ENCODE results near the gene PLXDC2.

PLXDC2 gene

DNA sequence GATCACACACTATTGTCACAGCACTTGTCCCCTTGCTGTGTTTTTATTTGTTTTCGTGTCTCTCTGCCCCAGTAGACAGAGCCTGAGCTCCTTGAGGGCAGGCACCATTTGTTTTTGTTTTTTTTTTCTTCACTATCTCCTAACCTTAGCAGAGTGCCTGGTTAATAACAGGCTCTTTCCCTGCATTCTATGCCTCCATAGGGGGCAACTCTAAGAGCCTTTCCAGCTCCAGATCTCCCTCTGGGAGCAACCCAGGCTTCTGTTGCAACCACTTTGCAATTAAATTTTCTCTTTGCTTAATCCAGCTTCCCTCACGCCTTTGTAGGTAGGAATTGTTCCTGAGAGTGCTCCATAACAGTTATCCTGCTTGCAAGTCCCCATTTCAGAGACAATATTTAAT lies 148.4 kb downstream of the PLXDC2 start:
- no peak overlapping the region for H3K4me3 ChIP-seq (ENCODE audit: low read length)
- no peaks in the 10 kb centered on the region for H3K36me3 ChIP-seq (ENCODE audit: control insufficient read depth, insufficient read depth, low read length)
- H3K4me1 ChIP-seq (ENCODE audit: control insufficient read depth, insufficient read depth, low read length), result no peaks in the 10 kb centered on the region
- no peak overlapping the region for H3K27ac ChIP-seq (ENCODE audit: low read depth, low read length)
- H3K9ac ChIP-seq (ENCODE audit: low read length), result no peak overlapping the region
- H3K27me3 ChIP-seq (ENCODE audit: control insufficient read depth, insufficient read depth, low read length), result no peaks in the 10 kb centered on the region

DNA sequence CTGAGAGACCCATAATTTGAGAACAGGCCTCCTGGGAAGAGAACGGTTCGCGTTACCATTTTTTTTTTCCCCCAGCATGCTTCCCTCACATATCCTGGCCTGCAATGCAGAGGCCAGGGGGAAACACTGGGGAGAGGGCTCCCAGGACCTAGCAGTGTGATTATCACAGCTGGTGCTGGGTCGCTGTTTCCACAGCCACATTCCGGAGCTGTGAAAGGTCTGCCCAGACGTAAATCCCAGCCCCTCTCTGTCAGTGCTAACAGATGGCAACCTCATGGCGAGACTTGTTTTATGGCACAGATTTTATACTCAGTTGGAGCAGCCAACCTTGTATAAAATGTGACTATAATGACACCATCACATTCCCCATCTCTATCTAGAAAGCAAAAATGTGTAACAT lies 150.5 kb downstream of the PLXDC2 start:
- H3K4me3 ChIP-seq (ENCODE audit: low read length), result no peak overlapping the region
- no peaks in the 10 kb centered on the region for H3K27me3 ChIP-seq (ENCODE audit: control insufficient read depth, insufficient read depth, low read length)
- H3K4me1 ChIP-seq (ENCODE audit: control insufficient read depth, insufficient read depth, low read length), result no peaks in the 10 kb centered on the region
- H3K36me3 ChIP-seq (ENCODE audit: control insufficient read depth, insufficient read depth, low read length), result no peaks in the 10 kb centered on the region
- H3K9ac ChIP-seq (ENCODE audit: low read length), result no peak overlapping the region
- H3K27ac ChIP-seq (ENCODE audit: low read depth, low read length), result no peak overlapping the region

DNA sequence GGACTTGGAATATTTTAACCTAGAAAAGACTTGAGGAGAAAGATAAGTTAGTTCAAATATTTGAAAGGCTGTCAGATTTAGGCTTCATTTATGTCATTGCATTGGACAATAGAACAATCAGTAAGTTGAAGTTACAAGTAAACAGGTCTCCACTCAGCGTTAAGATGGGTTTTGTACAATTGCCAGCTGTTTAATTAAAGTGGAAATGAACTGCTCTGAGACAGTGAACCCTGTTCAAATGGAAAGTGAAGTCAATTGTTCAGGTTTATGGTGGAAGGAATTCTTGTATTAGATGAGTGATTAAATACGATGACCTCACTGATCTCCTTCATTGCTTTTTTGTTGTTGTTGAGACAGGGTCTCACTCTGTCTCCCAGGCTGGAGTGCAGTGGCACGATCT lies 151.7 kb downstream of the PLXDC2 start:
- Histone ChIP-seq H3K27me3 (ENCODE audit: control insufficient read depth, insufficient read depth, low read length) (no peaks in the 10 kb centered on the region), H3K36me3 (ENCODE audit: control insufficient read depth, insufficient read depth, low read length) (no peaks in the 10 kb centered on the region), H3K9ac (ENCODE audit: low read length) (no peak overlapping the region), H3K27ac (ENCODE audit: low read depth, low read length) (no peak overlapping the region), H3K4me1 (ENCODE audit: control insufficient read depth, insufficient read depth, low read length) (no peaks in the 10 kb centered on the region), H3K4me3 (ENCODE audit: low read length) (no peak overlapping the region)

DNA sequence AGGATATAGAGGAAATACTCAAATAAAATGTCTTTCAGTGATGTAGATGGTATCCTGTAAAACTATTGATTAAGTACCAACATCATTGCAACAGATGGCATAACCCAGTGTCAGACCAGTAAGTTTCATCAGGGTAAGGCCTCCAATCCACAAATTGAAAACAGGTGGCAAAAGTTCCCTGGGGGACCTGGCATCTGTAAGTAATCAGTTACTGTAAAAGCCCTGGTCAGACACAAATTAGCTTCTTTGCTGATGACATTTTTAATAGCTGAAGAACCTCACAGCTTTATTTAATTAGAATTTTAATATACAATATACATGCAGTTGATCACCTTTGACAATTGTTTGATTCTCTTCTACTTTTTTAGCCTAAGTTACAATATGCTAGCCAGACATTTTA lies 152.5 kb downstream of the PLXDC2 start:
- Histone ChIP-seq H3K9ac (ENCODE audit: low read length) (no peak overlapping the region), H3K4me1 (ENCODE audit: control insufficient read depth, insufficient read depth, low read length) (no peaks in the 10 kb centered on the region)

DNA sequence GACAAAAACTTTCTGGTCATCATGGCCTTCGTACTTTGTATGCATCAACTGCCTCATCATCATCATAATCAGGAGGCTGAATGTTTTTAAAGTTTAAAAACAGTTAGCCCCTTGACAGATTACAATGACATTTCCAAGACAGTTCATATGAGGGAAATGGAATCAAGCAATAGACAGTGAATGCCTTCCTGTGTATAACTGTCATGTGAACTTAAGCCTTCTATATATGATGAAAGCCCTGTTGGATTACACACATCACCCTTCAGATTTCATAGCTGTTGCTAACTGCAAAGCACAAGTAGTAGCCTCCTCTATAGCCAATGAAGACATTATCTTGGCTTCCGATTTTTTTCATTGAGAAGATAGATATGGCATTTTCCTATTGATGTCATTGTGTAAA lies 154.0 kb downstream of the PLXDC2 start:
- no peak overlapping the region for H3K4me3 ChIP-seq (ENCODE audit: low read length)
- H3K36me3 ChIP-seq (ENCODE audit: control insufficient read depth, insufficient read depth, low read length), result no peaks in the 10 kb centered on the region
- H3K27ac ChIP-seq (ENCODE audit: low read depth, low read length), result no peak overlapping the region
- H3K27me3 ChIP-seq (ENCODE audit: control insufficient read depth, insufficient read depth, low read length), result no peaks in the 10 kb centered on the region
- H3K9ac ChIP-seq (ENCODE audit: low read length), result no peak overlapping the region
- no peaks in the 10 kb centered on the region for H3K4me1 ChIP-seq (ENCODE audit: control insufficient read depth, insufficient read depth, low read length)

More for the DNA sequence above, 152.5 kb downstream of the PLXDC2 start:
- no peak overlapping the region for H3K27ac ChIP-seq (ENCODE audit: low read depth, low read length)
- H3K27me3 ChIP-seq (ENCODE audit: control insufficient read depth, insufficient read depth, low read length), result no peaks in the 10 kb centered on the region
- H3K4me3 ChIP-seq (ENCODE audit: low read length), result no peak overlapping the region
- H3K36me3 ChIP-seq (ENCODE audit: control insufficient read depth, insufficient read depth, low read length), result no peaks in the 10 kb centered on the region

DNA sequence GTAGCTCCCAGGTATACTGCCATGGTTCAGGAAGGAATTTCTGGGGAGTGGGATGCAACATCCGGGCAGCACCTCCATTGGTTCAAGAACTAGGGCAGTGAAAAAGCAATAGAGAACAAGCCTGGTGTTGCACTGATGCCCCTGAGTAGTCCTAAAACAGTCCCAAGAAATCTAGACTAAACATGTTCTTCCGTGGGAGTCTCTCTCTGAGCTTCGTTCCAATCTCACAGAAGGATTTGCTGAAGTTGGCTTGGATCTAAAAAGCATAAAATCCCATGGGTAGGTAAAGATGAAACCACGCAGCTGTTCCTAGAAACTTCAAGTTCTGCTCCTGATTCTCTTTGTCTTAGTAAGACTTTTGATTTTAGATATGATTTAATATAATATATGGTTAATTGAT lies 154.5 kb downstream of the PLXDC2 start:
- H3K36me3 ChIP-seq (ENCODE audit: control insufficient read depth, insufficient read depth, low read length), result no peaks in the 10 kb centered on the region
- H3K9ac ChIP-seq (ENCODE audit: low read length), result no peak overlapping the region
- no peaks in the 10 kb centered on the region for H3K27me3 ChIP-seq (ENCODE audit: control insufficient read depth, insufficient read depth, low read length)
- no peak overlapping the region for H3K4me3 ChIP-seq (ENCODE audit: low read length)
- H3K27ac ChIP-seq (ENCODE audit: low read depth, low read length), result no peak overlapping the region
- no peaks in the 10 kb centered on the region for H3K4me1 ChIP-seq (ENCODE audit: control insufficient read depth, insufficient read depth, low read length)

DNA sequence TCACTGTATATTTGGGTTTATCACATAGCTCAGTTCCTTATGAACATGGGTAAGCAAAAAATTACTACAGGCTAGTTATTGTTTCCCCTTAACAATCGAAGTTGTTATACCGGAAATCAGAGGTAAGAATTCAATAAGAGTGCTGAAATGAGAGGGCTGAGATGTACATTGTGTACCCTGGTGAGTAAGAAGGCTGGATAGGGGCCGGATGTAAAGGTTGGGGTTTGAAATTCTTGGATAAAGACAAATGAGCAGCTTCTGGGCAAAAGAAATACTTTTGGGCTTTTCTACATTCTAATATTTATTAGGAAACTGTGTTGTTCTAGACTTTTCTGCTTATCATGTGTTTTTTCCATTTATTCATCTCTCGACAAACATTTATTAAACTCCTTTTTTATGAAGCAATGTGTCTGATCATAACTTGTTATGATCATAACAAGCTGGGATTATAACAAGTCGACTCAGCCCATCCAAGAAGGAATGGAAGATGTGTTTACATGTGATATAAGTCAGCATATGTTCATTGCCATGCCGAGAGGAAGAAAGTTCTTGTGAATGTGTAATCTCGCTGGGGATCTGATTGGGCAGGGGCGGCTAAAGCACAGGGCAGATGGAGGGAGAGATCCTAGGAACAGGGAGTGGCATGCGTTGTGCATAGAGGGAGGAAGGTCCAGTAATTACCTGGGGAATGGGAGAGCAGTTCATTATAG lies 155.3 kb downstream of the PLXDC2 start:
- H3K4me3 ChIP-seq (ENCODE audit: low read length), result no peak overlapping the region
- no peak overlapping the region for H3K9ac ChIP-seq (ENCODE audit: low read length)
- H3K4me1 ChIP-seq (ENCODE audit: control insufficient read depth, insufficient read depth, low read length), result no peaks in the 10 kb centered on the region
- no peaks in the 10 kb centered on the region for H3K36me3 ChIP-seq (ENCODE audit: control insufficient read depth, insufficient read depth, low read length)
- no peak overlapping the region for H3K27ac ChIP-seq (ENCODE audit: low read depth, low read length)
- H3K27me3 ChIP-seq (ENCODE audit: control insufficient read depth, insufficient read depth, low read length), result no peaks in the 10 kb centered on the region

DNA sequence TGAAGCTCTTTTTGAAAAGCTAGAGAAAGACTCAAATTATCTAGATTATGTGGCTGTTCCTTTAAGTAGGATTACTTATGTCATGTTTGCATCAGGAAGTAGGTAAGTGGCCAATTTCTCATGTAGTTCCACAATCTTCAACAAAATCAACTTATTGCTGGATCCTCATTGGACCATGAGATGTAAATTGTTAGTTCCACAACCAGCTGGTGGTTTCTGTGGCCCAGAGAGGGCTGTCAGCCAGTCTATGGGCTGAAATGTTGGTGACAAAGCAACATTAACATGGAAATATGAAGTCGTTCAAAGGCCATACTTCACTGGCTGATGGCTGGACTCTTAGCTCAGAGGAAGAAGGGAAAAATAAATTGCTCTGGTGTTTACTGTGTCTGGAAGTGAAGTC lies 157.9 kb downstream of the PLXDC2 start:
- Histone ChIP-seq H3K4me3 (ENCODE audit: low read length) (no peak overlapping the region), H3K27ac (ENCODE audit: low read depth, low read length) (no peak overlapping the region), H3K4me1 (ENCODE audit: control insufficient read depth, insufficient read depth, low read length) (no peaks in the 10 kb centered on the region), H3K36me3 (ENCODE audit: control insufficient read depth, insufficient read depth, low read length) (no peaks in the 10 kb centered on the region), H3K27me3 (ENCODE audit: control insufficient read depth, insufficient read depth, low read length) (no peaks in the 10 kb centered on the region), H3K9ac (ENCODE audit: low read length) (no peak overlapping the region)

DNA sequence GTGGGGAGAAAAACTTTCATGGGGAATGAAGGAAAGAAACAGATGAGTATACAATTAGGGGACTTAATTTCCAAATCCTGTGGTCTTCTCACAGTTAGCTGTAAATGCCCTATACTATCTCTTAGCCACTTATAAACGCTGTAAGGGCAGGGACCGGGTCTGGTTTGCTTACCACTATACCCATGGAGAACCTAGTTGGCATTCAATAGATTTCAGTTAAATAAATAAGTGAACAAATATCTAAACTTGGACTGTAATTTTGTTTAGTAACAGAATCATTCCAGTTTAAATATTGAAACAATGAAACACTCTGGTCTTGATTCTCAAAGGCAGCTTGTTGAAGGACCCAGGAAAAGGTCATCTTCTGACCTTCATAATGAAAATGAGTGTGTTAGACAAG lies 158.3 kb downstream of the PLXDC2 start:
- no peaks in the 10 kb centered on the region for H3K27me3 ChIP-seq (ENCODE audit: control insufficient read depth, insufficient read depth, low read length)
- no peak overlapping the region for H3K9ac ChIP-seq (ENCODE audit: low read length)
- no peaks in the 10 kb centered on the region for H3K4me1 ChIP-seq (ENCODE audit: control insufficient read depth, insufficient read depth, low read length)
- no peak overlapping the region for H3K27ac ChIP-seq (ENCODE audit: low read depth, low read length)
- H3K4me3 ChIP-seq (ENCODE audit: low read length), result no peak overlapping the region
- no peaks in the 10 kb centered on the region for H3K36me3 ChIP-seq (ENCODE audit: control insufficient read depth, insufficient read depth, low read length)

DNA sequence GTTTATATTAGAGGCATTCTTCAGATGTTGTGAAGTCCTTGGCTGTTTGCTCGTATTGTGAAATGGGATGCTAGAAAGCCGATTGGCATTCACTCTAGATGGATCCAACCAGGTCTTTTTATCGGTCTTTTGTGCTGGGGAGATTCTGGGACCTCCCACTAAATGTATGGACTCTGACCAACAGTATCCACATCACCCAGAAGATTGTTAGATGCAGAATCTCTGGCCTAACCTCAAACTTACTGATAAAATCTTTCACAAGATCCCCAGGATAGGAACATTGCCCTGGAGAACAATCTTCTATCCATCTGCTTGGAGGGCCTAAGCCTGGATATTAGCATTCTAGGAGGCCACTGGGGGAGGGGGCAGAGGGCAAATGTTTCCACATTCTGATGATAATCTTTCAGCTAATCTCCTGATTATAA lies 160.9 kb downstream of the PLXDC2 start:
- no peak overlapping the region for H3K4me3 ChIP-seq (ENCODE audit: low read length)
- H3K36me3 ChIP-seq (ENCODE audit: control insufficient read depth, insufficient read depth, low read length), result no peaks in the 10 kb centered on the region
- no peaks in the 10 kb centered on the region for H3K27me3 ChIP-seq (ENCODE audit: control insufficient read depth, insufficient read depth, low read length)
- H3K4me1 ChIP-seq (ENCODE audit: control insufficient read depth, insufficient read depth, low read length), result no peaks in the 10 kb centered on the region
- no peak overlapping the region for H3K27ac ChIP-seq (ENCODE audit: low read depth, low read length)
- no peak overlapping the region for H3K9ac ChIP-seq (ENCODE audit: low read length)

DNA sequence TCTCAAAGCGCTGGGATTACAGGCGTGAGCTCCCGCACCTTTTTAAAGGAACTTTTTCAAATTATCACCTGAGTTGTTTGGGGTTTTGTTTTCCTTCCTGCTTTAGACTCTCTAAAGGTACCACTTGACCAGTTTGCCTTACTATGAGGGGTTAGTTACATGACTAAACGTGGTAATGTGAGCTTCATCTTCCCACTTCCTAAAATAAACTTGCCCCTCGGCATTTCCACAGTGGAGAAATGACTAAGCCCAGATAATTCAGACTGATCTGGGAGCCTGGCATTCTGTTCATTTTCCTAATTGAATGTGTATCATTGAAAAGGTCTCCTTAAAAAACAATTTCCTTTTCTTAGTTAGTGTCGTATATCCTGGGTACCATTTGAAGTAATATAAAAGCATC lies 163.4 kb downstream of the PLXDC2 start:
- no peak overlapping the region for H3K9ac ChIP-seq (ENCODE audit: low read length)
- H3K27ac ChIP-seq (ENCODE audit: low read depth, low read length), result no peak overlapping the region

DNA sequence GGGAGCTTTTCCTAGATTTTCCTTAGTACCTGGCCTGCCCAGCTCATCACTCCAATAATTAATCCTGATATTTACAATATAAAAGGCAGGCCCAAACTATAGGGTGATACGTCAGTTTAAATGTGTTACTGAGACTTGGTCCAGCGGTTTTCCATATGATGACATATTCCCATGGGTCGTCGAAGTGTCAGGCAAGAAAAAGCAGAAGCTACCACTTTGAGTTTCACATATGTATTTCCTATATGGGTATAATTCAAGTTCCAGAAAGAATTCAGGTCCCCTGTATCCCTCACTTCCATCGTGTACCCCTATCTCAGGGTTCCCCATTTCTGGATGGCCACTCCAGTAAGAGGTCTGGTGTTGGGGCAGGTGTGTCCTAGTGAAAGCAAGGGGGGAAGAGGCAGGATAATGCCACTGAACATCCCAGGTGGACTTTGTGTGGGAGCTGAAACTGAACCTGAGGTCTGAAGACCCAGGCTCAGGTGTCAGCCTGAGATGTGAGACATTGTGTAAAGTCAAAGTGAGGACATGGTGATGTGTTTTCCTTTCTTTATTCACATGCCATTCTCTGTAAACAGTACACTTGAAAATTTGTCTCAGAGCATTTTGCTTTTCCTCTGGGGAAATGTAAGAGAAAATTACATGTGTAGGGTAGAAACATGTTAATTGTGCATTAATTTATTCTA lies 167.8 kb downstream of the PLXDC2 start:
- H3K9ac ChIP-seq (ENCODE audit: low read length), result no peak overlapping the region
- H3K27ac ChIP-seq (ENCODE audit: low read depth, low read length), result no peak overlapping the region
- H3K27me3 ChIP-seq (ENCODE audit: control insufficient read depth, insufficient read depth, low read length), result no peaks in the 10 kb centered on the region
- no peaks in the 10 kb centered on the region for H3K4me1 ChIP-seq (ENCODE audit: control insufficient read depth, insufficient read depth, low read length)
- no peak overlapping the region for H3K4me3 ChIP-seq (ENCODE audit: low read length)
- H3K36me3 ChIP-seq (ENCODE audit: control insufficient read depth, insufficient read depth, low read length), result no peaks in the 10 kb centered on the region

More for the DNA sequence above, 163.4 kb downstream of the PLXDC2 start:
- H3K4me1 ChIP-seq (ENCODE audit: control insufficient read depth, insufficient read depth, low read length), result no peaks in the 10 kb centered on the region
- H3K36me3 ChIP-seq (ENCODE audit: control insufficient read depth, insufficient read depth, low read length), result no peaks in the 10 kb centered on the region
- no peak overlapping the region for H3K4me3 ChIP-seq (ENCODE audit: low read length)
- no peaks in the 10 kb centered on the region for H3K27me3 ChIP-seq (ENCODE audit: control insufficient read depth, insufficient read depth, low read length)

DNA sequence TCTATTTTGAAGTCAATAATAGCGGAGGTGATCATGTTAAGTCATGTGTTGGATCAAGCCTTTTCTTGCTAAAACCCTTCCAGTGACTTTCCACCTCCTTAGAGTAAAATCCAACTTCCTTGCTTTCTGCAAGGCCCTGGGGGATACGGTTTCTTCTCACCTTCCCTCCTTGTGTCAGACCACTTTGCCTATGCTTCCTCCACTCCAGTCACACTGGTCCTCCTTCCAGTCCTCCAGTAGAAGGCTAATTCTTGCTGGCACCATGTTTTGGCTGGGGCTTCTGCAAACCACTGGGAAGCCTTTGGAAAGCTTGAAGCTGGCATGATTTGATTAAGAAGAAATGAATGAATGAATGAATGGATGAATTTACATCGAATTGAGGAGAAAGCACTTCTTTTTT lies 169.5 kb downstream of the PLXDC2 start:
- Histone ChIP-seq H3K36me3 (ENCODE audit: control insufficient read depth, insufficient read depth, low read length) (no peaks in the 10 kb centered on the region), H3K27me3 (ENCODE audit: control insufficient read depth, insufficient read depth, low read length) (no peaks in the 10 kb centered on the region), H3K27ac (ENCODE audit: low read depth, low read length) (no peak overlapping the region), H3K9ac (ENCODE audit: low read length) (no peak overlapping the region), H3K4me1 (ENCODE audit: control insufficient read depth, insufficient read depth, low read length) (no peaks in the 10 kb centered on the region), H3K4me3 (ENCODE audit: low read length) (no peak overlapping the region)

Data from rectal smooth muscle tissue (tissue), 1 donor.